Measurements from ENCODE around the gene LIN54. TPM values are rescaled to one million over a fixed set of nuclear protein-coding genes. Genes with fewer than 3 reads are reported as not detected.

Gene LIN54
- total RNA-seq, 1 experiment from 2014 or later: 14.5 TPM

DNA sequence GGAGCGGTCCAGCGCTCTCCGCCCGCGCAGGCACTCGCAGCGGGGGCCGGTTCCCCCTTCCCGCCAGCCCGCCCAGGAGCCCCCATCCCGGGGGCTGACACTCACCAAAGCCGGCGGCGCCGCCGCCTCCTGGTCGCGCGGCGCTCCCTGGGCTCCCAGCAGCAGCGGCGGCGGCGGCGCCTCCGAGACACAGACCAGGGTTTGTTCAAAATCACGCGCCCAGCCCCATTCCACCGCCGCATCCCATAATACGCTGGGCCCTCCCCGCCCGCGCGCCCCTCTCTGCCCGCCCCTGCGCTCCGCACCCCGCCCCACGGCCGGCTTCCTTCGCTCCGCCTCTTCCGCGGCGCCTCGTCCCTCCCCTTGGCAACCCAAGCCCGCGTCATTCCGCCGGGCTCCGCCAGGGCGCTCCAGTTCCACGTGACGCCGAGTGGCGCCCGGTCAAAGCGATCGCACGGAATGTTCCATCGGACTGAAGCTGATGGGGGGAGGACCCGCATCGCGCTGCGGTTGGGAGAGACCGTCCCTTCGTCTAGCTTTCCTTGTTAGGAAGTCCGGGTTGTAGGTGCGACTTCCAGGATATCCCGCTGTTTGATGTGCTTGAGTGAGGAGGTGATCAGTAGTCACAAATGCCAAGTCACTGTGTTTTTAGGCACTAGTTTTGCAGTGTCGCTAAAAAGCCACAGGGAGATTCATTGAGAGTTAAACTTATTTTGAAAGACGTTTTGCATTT is 2.2 kb upstream of the LIN54 start:
- POLR2A ChIA-PET: interaction anchor here (0.9 kb wide), 1 partner anchor 22 kb away, joined by 4 read pairs; the partner anchor contains the start of gene COPS4
- in situ Hi-C loops (cut with HindIII; ENCODE audit: low pct_unique_long_range_greater_than_20kb, low sequenced_read_pairs): no loop called here
- Histone ChIP-seq H3K9me3 (ENCODE audit: control insufficient read depth, insufficient read depth, low read depth, low read length) (no peaks in the 10 kb centered on the region), H3K27ac (ENCODE audit: low read length) (peak overlapping the region; percentile 96), H3K36me3 (ENCODE audit: control insufficient read depth, insufficient read depth, low read length) (no peaks in the 10 kb centered on the region; the same call in 1 of the 2 replicates), H3K27me3 (ENCODE audit: control insufficient read depth, insufficient read depth, low read length) (no peaks in the 10 kb centered on the region), H3K4me3 (ENCODE audit: low read depth in 2 of 2, low read length in 2 of 2) (peak overlapping the region; percentile 76 to 80), H3K4me1 (ENCODE audit: control insufficient read depth, insufficient read depth, low read length) (peaks cover 9% of the 10 kb centered on the region; the same call in 1 of the 2 replicates)
- CTCF ChIA-PET: interaction anchor here (1.0 kb wide), 1 partner anchor 22 kb away, joined by 14 read pairs; the partner anchor contains the start of gene COPS4
- TF ChIP-seq, protein P1, sequence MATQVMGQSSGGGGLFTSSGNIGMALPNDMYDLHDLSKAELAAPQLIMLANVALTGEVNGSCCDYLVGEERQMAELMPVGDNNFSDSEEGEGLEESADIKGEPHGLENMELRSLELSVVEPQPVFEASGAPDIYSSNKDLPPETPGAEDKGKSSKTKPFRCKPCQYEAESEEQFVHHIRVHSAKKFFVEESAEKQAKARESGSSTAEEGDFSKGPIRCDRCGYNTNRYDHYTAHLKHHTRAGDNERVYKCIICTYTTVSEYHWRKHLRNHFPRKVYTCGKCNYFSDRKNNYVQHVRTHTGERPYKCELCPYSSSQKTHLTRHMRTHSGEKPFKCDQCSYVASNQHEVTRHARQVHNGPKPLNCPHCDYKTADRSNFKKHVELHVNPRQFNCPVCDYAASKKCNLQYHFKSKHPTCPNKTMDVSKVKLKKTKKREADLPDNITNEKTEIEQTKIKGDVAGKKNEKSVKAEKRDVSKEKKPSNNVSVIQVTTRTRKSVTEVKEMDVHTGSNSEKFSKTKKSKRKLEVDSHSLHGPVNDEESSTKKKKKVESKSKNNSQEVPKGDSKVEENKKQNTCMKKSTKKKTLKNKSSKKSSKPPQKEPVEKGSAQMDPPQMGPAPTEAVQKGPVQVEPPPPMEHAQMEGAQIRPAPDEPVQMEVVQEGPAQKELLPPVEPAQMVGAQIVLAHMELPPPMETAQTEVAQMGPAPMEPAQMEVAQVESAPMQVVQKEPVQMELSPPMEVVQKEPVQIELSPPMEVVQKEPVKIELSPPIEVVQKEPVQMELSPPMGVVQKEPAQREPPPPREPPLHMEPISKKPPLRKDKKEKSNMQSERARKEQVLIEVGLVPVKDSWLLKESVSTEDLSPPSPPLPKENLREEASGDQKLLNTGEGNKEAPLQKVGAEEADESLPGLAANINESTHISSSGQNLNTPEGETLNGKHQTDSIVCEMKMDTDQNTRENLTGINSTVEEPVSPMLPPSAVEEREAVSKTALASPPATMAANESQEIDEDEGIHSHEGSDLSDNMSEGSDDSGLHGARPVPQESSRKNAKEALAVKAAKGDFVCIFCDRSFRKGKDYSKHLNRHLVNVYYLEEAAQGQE (IDR thresholded peaks at IDR 0.05; ENCODE audit: insufficient read depth in 1 of 2, low read depth in 2 of 2, low read length in 1 of 2): peak in 1 of 2 experiments; percentile 27; a peak in 1 of 4 replicates
- TF ChIP-seq SIN3A (IDR thresholded peaks at IDR 0.05; ENCODE audit: borderline replicate concordance, insufficient read depth, low read depth, low read length): peak; percentile 33; the same call in 1 of the 2 replicates
- peak; percentile 67 for TF ChIP-seq TCF7L2 (IDR thresholded peaks at IDR 0.05; ENCODE audit: low read depth, low read length)
- TF ChIP-seq CTCF (IDR thresholded peaks at IDR 0.05): peak; percentile 58
- peak; percentile 42; the same call in 1 of the 2 replicates for TF ChIP-seq POLR2AphosphoS5 (IDR thresholded peaks at IDR 0.05; ENCODE audit: low read depth, low read length)
- intact Hi-C loops (cut with micrococcal nuclease; ENCODE audit: unreplicated experiment): no loop called here
- DNase-seq (ENCODE audit: low read depth, low spot score): peak; percentile 91
- ATAC-seq: peak; percentile 93
- BruUV-seq (replicated peaks): no TSS peak

- POLR2A ChIA-PET: no interaction called here
- Histone ChIP-seq H3K4me1 (ENCODE audit: control insufficient read depth, insufficient read depth, low read length) (peaks cover 9% of the 10 kb centered on the region; the same call in 1 of the 2 replicates), H3K36me3 (ENCODE audit: control insufficient read depth, insufficient read depth, low read length) (no peaks in the 10 kb centered on the region; the same call in 1 of the 2 replicates), H3K27me3 (ENCODE audit: control insufficient read depth, insufficient read depth, low read length) (no peaks in the 10 kb centered on the region), H3K4me3 (ENCODE audit: low read depth in 2 of 2, low read length in 2 of 2) (peak overlapping the region; percentile 76 to 80), H3K9me3 (ENCODE audit: control insufficient read depth, insufficient read depth, low read depth, low read length) (no peaks in the 10 kb centered on the region), H3K27ac (ENCODE audit: low read length) (peak overlapping the region; percentile 53)
- no TSS peak for BruUV-seq (replicated peaks)
- CTCF ChIA-PET: no interaction called here
- ATAC-seq (peak; percentile 37), DNase-seq (ENCODE audit: low read depth, low spot score) (no peak)
- intact Hi-C loops (cut with micrococcal nuclease; ENCODE audit: unreplicated experiment): no loop called here
- in situ Hi-C loops (cut with HindIII; ENCODE audit: low pct_unique_long_range_greater_than_20kb, low sequenced_read_pairs): no loop called here
- TF ChIP-seq TCF7L2 (IDR thresholded peaks at IDR 0.05; ENCODE audit: low read depth, low read length) (no peak), SIN3A (IDR thresholded peaks at IDR 0.05; ENCODE audit: borderline replicate concordance, insufficient read depth, low read depth, low read length) (peak; percentile 59; the same call in 1 of the 2 replicates), POLR2AphosphoS5 (IDR thresholded peaks at IDR 0.05; ENCODE audit: low read depth, low read length) (no peak)
These were observed 1.6 kb upstream of the LIN54 start for GRCh38 chr4:83012200-83012686.
